ENCODE data around the gene GPR37L1.
A peak's percentile ranks its signal among the peaks of the same experiment; 100 is the strongest.

GPR37L1 gene

GRCh38 chr1:202152399-202152798 lies 29.7 kb downstream of the GPR37L1 start:
- TF ChIP-seq, protein P1, sequence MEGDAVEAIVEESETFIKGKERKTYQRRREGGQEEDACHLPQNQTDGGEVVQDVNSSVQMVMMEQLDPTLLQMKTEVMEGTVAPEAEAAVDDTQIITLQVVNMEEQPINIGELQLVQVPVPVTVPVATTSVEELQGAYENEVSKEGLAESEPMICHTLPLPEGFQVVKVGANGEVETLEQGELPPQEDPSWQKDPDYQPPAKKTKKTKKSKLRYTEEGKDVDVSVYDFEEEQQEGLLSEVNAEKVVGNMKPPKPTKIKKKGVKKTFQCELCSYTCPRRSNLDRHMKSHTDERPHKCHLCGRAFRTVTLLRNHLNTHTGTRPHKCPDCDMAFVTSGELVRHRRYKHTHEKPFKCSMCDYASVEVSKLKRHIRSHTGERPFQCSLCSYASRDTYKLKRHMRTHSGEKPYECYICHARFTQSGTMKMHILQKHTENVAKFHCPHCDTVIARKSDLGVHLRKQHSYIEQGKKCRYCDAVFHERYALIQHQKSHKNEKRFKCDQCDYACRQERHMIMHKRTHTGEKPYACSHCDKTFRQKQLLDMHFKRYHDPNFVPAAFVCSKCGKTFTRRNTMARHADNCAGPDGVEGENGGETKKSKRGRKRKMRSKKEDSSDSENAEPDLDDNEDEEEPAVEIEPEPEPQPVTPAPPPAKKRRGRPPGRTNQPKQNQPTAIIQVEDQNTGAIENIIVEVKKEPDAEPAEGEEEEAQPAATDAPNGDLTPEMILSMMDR (IDR thresholded peaks at IDR 0.05; ENCODE audit: extremely low read depth, missing control alignments) = no peak
- DNase-seq (ENCODE audit: low spot score) = no peak

- TF ChIP-seq, protein P1 (IDR thresholded peaks at IDR 0.05; ENCODE audit: extremely low read depth, missing control alignments) = no peak
- no peak for DNase-seq (ENCODE audit: low spot score)
These were observed 30.6 kb downstream of the GPR37L1 start for GRCh38 chr1:202153284-202153683.

GRCh38 chr1:202154148-202154765 lies 31.5 kb downstream of the GPR37L1 start:
- no peak for DNase-seq (ENCODE audit: low spot score)
- TF ChIP-seq, protein P1 (IDR thresholded peaks at IDR 0.05; ENCODE audit: extremely low read depth, missing control alignments) = no peak

DNA sequence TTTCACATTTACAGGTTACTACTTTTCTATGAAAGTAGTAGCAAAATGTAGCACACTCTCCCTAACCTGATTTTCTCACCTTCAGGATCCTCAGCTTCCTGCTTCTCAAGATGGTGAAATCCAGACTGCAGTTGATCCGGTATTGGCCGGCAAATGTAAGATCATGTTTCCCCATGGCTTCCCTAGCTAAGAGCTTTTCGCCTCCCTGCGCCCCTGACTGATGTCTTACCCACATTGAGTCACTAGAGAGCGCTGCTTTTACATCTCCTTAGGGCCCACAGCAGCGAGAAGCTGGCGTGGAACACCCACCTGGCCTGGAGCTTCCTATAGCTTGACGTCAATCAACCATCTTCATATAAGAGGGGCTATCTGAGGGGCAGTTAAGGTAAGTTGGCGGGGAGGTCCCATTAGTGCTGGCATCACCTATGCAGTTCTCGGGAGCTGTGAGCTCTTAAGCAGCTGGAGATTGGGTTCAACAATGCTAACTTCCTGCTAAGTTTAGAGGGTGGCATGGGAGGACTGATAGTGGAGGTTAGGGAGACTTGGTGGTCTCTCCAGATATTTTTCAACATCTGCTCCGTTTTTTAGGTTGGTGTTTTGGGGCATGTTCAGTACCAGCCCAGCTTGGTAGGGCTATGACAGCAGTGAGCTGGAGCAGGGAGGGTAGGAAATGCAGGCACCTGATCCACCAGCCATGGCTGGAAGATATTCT lies 32.2 kb downstream of the GPR37L1 start:
- no peak for DNase-seq (ENCODE audit: low spot score)
- TF ChIP-seq, protein P1 (IDR thresholded peaks at IDR 0.05; ENCODE audit: extremely low read depth, missing control alignments) = peak; percentile 56

- TF ChIP-seq, protein P1 (IDR thresholded peaks at IDR 0.05; ENCODE audit: extremely low read depth, missing control alignments) = no peak
- DNase-seq (ENCODE audit: low spot score) = no peak
These were observed 32.8 kb downstream of the GPR37L1 start for GRCh38 chr1:202155478-202156021.

GRCh38 chr1:202156590-202156989 lies 33.9 kb downstream of the GPR37L1 start:
- TF ChIP-seq, protein P1 (IDR thresholded peaks at IDR 0.05; ENCODE audit: extremely low read depth, missing control alignments) = no peak
- DNase-seq (ENCODE audit: low spot score) = no peak

GRCh38 chr1:202157945-202158344 lies 35.2 kb downstream of the GPR37L1 start:
- TF ChIP-seq, protein P1 (IDR thresholded peaks at IDR 0.05; ENCODE audit: extremely low read depth, missing control alignments) = no peak
- no peak for DNase-seq (ENCODE audit: low spot score)
